H1 (cell line): ENCODE measurements around the gene BCLAF3. TPM values are rescaled to one million over a fixed set of nuclear protein-coding genes. Genes with fewer than 3 reads are reported as not detected.

Experiments used
- ASH2L ChIP-seq: fragments of 200-600, 300-600 bp; sonication (generic); IDR thresholded peaks from one replicate; pipeline ENCODE4 v1.7.1; 2017; ENCODE audit warnings: low read length
- CEBPB ChIP-seq: IDR thresholded peaks from 2 replicates; pipeline ENCODE4 v1.6.1; 2012; ENCODE audit warnings: low read depth, low read length
- CHD1 ChIP-seq: IDR thresholded peaks from 2 replicates; pipeline ENCODE4 v1.6.1; 2012; ENCODE audit warnings: low read depth, low read length, improper control_type of control experiment
- EZH2 ChIP-seq: fragments of 200-600 bp; sonication (generic); IDR thresholded peaks from 2 replicates; pipeline ENCODE4 v1.7.1; 2012; ENCODE audit warnings: low read depth, mild to moderate bottlenecking, moderate library complexity, low read length, inconsistent platforms; ENCODE audit not compliant: severe bottlenecking
- MAFK ChIP-seq: IDR thresholded peaks from 2 replicates; pipeline ENCODE4 v1.6.1; 2012; ENCODE audit warnings: low read depth, mild to moderate bottlenecking, improper control_type of control experiment, low read length
- NANOG ChIP-seq: IDR thresholded peaks from 2 replicates; pipeline ENCODE4 v1.6.1; 2011; ENCODE audit warnings: low read length, low read depth, mild to moderate bottlenecking, inconsistent platforms; ENCODE audit not compliant: insufficient read depth, poor library complexity, severe bottlenecking
- PHF8 ChIP-seq: fragments of 200-600 bp; sonication (generic); conservative IDR thresholded peaks from 2 replicates; pipeline ENCODE4 v1.7.1; 2012; ENCODE audit warnings: low read depth, mild to moderate bottlenecking, inconsistent platforms, low read length, moderate library complexity
- POU5F1 ChIP-seq: IDR thresholded peaks from 2 replicates; pipeline ENCODE4 v1.6.1; 2011; ENCODE audit warnings: low read depth, mild to moderate bottlenecking, low read length, moderate library complexity
- polyA plus RNA-seq, 7 experiments: library from polyadenylated mRNA; depleted of rRNA in 3 of 7; stranded (reverse) in 5 of 7; unstranded in 2 of 7; fragments of >200 nt in 5 of 7; fragments of 200-250 nt in 2 of 7; gene quantifications; 1 replicate in 5 of 7; 2 replicates in 1 of 7; 4 replicates in 1 of 7; pipeline versions ENCODE4 v1.2.1 to v1.2.3, GENCODE V29; 2011 to 2013; ENCODE audit warnings: missing spikeins in 2 of 7, mixed read lengths in 2 of 7
- total RNA-seq: library from RNA; stranded (reverse); fragmentation: NEBNext Ultra II Directional; extraction: Animal tissue kit (Norgen Biotek cat#: 25700); gene quantifications from 2 replicates; pipeline ENCODE4 v1.2.1, GENCODE V29; 2021
- TF ChIP-seq, protein P1 (sequence below): fragments of 300-600 bp; sonication (generic); IDR thresholded peaks from 2 replicates; pipeline ENCODE4 v1.7.1; 2012; ENCODE audit warnings: low read length, moderate library complexity, mild to moderate bottlenecking, inconsistent platforms; ENCODE audit not compliant: insufficient replicate concordance

Gene BCLAF3
- total and polyA plus RNA-seq, 2 of the 8 experiments (the other 6 are each of a cell fraction or from before 2014, with no cell fraction given): 1.3 to 9.0 TPM

DNA sequence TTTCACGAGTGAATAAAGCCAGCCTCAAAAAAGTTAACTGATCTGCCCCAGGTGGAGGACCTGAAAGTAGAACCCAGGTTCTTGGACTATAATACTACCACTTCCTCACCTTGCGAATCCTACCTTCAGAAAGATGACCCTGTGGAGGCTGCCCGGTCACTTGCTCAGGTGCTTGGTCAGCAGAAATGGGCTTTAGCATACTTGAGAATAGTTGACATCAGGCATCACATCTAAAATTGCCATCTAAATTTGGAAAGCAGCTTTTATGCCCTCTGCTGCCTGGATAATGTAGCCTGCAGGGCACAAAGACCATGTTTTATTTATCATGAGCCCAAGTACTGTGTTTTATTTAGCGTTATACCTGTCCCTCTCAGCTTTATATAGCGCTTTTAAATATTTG lies 3.0 kb downstream of the BCLAF3 start (continued):
- TF ChIP-seq, protein P1, sequence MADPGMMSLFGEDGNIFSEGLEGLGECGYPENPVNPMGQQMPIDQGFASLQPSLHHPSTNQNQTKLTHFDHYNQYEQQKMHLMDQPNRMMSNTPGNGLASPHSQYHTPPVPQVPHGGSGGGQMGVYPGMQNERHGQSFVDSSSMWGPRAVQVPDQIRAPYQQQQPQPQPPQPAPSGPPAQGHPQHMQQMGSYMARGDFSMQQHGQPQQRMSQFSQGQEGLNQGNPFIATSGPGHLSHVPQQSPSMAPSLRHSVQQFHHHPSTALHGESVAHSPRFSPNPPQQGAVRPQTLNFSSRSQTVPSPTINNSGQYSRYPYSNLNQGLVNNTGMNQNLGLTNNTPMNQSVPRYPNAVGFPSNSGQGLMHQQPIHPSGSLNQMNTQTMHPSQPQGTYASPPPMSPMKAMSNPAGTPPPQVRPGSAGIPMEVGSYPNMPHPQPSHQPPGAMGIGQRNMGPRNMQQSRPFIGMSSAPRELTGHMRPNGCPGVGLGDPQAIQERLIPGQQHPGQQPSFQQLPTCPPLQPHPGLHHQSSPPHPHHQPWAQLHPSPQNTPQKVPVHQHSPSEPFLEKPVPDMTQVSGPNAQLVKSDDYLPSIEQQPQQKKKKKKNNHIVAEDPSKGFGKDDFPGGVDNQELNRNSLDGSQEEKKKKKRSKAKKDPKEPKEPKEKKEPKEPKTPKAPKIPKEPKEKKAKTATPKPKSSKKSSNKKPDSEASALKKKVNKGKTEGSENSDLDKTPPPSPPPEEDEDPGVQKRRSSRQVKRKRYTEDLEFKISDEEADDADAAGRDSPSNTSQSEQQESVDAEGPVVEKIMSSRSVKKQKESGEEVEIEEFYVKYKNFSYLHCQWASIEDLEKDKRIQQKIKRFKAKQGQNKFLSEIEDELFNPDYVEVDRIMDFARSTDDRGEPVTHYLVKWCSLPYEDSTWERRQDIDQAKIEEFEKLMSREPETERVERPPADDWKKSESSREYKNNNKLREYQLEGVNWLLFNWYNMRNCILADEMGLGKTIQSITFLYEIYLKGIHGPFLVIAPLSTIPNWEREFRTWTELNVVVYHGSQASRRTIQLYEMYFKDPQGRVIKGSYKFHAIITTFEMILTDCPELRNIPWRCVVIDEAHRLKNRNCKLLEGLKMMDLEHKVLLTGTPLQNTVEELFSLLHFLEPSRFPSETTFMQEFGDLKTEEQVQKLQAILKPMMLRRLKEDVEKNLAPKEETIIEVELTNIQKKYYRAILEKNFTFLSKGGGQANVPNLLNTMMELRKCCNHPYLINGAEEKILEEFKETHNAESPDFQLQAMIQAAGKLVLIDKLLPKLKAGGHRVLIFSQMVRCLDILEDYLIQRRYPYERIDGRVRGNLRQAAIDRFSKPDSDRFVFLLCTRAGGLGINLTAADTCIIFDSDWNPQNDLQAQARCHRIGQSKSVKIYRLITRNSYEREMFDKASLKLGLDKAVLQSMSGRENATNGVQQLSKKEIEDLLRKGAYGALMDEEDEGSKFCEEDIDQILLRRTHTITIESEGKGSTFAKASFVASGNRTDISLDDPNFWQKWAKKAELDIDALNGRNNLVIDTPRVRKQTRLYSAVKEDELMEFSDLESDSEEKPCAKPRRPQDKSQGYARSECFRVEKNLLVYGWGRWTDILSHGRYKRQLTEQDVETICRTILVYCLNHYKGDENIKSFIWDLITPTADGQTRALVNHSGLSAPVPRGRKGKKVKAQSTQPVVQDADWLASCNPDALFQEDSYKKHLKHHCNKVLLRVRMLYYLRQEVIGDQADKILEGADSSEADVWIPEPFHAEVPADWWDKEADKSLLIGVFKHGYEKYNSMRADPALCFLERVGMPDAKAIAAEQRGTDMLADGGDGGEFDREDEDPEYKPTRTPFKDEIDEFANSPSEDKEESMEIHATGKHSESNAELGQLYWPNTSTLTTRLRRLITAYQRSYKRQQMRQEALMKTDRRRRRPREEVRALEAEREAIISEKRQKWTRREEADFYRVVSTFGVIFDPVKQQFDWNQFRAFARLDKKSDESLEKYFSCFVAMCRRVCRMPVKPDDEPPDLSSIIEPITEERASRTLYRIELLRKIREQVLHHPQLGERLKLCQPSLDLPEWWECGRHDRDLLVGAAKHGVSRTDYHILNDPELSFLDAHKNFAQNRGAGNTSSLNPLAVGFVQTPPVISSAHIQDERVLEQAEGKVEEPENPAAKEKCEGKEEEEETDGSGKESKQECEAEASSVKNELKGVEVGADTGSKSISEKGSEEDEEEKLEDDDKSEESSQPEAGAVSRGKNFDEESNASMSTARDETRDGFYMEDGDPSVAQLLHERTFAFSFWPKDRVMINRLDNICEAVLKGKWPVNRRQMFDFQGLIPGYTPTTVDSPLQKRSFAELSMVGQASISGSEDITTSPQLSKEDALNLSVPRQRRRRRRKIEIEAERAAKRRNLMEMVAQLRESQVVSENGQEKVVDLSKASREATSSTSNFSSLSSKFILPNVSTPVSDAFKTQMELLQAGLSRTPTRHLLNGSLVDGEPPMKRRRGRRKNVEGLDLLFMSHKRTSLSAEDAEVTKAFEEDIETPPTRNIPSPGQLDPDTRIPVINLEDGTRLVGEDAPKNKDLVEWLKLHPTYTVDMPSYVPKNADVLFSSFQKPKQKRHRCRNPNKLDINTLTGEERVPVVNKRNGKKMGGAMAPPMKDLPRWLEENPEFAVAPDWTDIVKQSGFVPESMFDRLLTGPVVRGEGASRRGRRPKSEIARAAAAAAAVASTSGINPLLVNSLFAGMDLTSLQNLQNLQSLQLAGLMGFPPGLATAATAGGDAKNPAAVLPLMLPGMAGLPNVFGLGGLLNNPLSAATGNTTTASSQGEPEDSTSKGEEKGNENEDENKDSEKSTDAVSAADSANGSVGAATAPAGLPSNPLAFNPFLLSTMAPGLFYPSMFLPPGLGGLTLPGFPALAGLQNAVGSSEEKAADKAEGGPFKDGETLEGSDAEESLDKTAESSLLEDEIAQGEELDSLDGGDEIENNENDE: no peak
- TF ChIP-seq POU5F1 (no peak), EZH2 (no peak), CHD1 (no peak), ASH2L (no peak), MAFK (no peak), CEBPB (no peak), PHF8 (no peak), NANOG (no peak)
